ENCODE measurements around the gene FARP1. TPM values are rescaled to one million over a fixed set of nuclear protein-coding genes. Genes with fewer than 3 reads are reported as not detected.

FARP1 gene
- total and polyA plus RNA-seq, 2 of the 13 experiments (the other 11 are each of a cell fraction or from before 2014, with no cell fraction given) = 70.6 to 126 TPM

DNA sequence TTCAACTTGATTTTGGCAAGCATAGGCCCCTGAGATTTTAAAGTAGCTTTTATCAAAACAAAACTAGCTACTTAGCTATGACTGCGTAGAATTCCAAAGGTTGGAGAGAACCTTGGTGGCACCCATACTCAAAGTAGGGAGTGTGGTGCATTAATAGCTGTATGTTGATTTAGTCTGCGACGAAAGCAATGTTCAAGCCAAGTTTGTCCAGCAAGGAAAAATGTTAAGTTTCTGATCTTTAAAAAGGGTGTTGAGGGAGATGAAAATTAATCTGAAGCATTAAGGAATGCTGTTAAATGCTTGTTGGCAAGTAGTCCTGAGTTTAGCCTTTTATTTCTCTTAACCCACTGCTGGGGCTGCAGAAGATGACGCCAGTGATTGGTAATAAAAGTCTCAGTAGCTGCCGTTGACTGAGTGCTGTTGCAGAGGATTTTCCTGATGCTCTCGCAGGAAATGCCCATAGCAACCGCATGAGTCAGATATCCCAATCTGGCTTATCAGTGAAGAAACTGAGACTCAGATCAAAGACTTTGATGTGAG, 110.1 kb downstream of the FARP1 start:
- Histone ChIP-seq H3K9ac (ENCODE audit: insufficient read depth, low read depth, low read length) (no peak overlapping the region), H3K27me3 (ENCODE audit: control insufficient read depth in 1 of 2, insufficient read depth in 2 of 2, low read length in 2 of 2) (no peaks in the 10 kb centered on the region), H3K36me3 (replicated peaks in 1 of 2; ENCODE audit: control insufficient read depth in 1 of 2, insufficient read depth in 2 of 2, low read length in 2 of 2) (peaks cover 2 to 17% of the 10 kb centered on the region in 2 experiments; a peak in 4 of 5 replicates), H3K27ac (ENCODE audit: extremely low read length, insufficient read depth, low read length) (no peak overlapping the region), H2AFZ (ENCODE audit: low read length) (no peak overlapping the region), H4K20me1 (ENCODE audit: insufficient read depth, low read length) (peaks cover 16% of the 10 kb centered on the region; the same call in 1 of the 2 replicates), H3K4me3 (replicated peaks in 1 of 3; ENCODE audit: insufficient read depth in 1 of 3, low read depth in 2 of 3, low read length in 3 of 3) (no peak overlapping the region), H3K4me2 (ENCODE audit: low read depth, low read length) (no peak overlapping the region), H3K9me3 (ENCODE audit: low read length) (no peaks in the 10 kb centered on the region), H3K4me1 (ENCODE audit: insufficient read depth, low read length) (peaks cover 95% of the 10 kb centered on the region), H3K79me2 (ENCODE audit: insufficient read depth, low read length) (peaks cover 89% of the 10 kb centered on the region)
- peak; percentile 49 for DNase-seq (ENCODE audit: low spot score)
- no TSS peak for BruUV-seq (replicated peaks)
- intact Hi-C loops (cut with micrococcal nuclease; ENCODE audit: unreplicated experiment) = no loop called here
- in situ Hi-C loops (cut with HindIII; ENCODE audit: extremely low pct_ligation_motif_present, low pct_unique_long_range_greater_than_20kb) = no loop called here
- FAIRE-seq = no peak
- 82% methylated on average over 7 of the region's 7 CpGs for WGBS (ENCODE audit: low lambda C conversion rate)
- peak; percentile 86 for TF ChIP-seq FOSL2 (CRISPR knock-in tag; IDR thresholded peaks at IDR 0.05)
- TF ChIP-seq, protein P1, sequence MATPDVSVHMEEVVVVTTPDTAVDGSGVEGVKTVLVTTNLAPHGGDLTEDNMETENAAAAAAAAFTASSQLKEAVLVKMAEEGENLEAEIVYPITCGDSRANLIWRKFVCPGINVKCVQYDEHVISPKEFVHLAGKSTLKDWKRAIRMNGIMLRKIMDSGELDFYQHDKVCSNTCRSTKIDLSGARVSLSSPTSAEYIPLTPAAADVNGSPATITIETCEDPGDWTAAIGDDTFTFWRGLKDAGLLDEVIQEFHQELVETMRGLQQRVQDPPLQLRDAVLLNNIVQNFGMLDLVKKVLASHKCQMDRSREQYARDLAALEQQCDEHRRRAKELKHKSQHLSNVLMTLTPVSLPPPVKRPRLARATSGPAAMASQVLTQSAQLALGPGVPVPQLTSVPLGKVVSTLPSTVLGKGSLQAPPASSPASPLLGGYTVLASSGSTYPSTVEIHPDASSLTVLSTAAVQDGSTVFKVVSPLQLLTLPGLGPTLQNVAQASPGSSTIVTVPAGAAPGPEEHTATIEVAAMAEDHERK (CRISPR knock-in tag; IDR thresholded peaks at IDR 0.05; ENCODE audit: low read depth) = no peak
- TF ChIP-seq, protein P2, sequence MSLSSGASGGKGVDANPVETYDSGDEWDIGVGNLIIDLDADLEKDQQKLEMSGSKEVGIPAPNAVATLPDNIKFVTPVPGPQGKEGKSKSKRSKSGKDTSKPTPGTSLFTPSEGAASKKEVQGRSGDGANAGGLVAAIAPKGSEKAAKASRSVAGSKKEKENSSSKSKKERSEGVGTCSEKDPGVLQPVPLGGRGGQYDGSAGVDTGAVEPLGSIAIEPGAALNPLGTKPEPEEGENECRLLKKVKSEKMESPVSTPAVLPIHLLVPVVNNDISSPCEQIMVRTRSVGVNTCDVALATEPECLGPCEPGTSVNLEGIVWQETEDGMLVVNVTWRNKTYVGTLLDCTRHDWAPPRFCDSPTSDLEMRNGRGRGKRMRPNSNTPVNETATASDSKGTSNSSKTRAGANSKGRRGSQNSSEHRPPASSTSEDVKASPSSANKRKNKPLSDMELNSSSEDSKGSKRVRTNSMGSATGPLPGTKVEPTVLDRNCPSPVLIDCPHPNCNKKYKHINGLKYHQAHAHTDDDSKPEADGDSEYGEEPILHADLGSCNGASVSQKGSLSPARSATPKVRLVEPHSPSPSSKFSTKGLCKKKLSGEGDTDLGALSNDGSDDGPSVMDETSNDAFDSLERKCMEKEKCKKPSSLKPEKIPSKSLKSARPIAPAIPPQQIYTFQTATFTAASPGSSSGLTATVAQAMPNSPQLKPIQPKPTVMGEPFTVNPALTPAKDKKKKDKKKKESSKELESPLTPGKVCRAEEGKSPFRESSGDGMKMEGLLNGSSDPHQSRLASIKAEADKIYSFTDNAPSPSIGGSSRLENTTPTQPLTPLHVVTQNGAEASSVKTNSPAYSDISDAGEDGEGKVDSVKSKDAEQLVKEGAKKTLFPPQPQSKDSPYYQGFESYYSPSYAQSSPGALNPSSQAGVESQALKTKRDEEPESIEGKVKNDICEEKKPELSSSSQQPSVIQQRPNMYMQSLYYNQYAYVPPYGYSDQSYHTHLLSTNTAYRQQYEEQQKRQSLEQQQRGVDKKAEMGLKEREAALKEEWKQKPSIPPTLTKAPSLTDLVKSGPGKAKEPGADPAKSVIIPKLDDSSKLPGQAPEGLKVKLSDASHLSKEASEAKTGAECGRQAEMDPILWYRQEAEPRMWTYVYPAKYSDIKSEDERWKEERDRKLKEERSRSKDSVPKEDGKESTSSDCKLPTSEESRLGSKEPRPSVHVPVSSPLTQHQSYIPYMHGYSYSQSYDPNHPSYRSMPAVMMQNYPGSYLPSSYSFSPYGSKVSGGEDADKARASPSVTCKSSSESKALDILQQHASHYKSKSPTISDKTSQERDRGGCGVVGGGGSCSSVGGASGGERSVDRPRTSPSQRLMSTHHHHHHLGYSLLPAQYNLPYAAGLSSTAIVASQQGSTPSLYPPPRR (CRISPR knock-in tag; IDR thresholded peaks at IDR 0.05; ENCODE audit: borderline replicate concordance) = no peak
- TF ChIP-seq, protein P3, sequence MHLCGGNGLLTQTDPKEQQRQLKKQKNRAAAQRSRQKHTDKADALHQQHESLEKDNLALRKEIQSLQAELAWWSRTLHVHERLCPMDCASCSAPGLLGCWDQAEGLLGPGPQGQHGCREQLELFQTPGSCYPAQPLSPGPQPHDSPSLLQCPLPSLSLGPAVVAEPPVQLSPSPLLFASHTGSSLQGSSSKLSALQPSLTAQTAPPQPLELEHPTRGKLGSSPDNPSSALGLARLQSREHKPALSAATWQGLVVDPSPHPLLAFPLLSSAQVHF (CRISPR knock-in tag; IDR thresholded peaks at IDR 0.05) = no peak
- TF ChIP-seq, protein P4, sequence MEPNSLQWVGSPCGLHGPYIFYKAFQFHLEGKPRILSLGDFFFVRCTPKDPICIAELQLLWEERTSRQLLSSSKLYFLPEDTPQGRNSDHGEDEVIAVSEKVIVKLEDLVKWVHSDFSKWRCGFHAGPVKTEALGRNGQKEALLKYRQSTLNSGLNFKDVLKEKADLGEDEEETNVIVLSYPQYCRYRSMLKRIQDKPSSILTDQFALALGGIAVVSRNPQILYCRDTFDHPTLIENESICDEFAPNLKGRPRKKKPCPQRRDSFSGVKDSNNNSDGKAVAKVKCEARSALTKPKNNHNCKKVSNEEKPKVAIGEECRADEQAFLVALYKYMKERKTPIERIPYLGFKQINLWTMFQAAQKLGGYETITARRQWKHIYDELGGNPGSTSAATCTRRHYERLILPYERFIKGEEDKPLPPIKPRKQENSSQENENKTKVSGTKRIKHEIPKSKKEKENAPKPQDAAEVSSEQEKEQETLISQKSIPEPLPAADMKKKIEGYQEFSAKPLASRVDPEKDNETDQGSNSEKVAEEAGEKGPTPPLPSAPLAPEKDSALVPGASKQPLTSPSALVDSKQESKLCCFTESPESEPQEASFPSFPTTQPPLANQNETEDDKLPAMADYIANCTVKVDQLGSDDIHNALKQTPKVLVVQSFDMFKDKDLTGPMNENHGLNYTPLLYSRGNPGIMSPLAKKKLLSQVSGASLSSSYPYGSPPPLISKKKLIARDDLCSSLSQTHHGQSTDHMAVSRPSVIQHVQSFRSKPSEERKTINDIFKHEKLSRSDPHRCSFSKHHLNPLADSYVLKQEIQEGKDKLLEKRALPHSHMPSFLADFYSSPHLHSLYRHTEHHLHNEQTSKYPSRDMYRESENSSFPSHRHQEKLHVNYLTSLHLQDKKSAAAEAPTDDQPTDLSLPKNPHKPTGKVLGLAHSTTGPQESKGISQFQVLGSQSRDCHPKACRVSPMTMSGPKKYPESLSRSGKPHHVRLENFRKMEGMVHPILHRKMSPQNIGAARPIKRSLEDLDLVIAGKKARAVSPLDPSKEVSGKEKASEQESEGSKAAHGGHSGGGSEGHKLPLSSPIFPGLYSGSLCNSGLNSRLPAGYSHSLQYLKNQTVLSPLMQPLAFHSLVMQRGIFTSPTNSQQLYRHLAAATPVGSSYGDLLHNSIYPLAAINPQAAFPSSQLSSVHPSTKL (CRISPR knock-in tag; IDR thresholded peaks at IDR 0.05) = peak; percentile 18; the same call in 1 of the 2 replicates
- TF ChIP-seq ZNF878 (CRISPR knock-in tag; IDR thresholded peaks at IDR 0.05) = no peak
- ChIA-PET CTCF (ENCODE audit: low intra/inter-chr PET ratio, low total read pairs) (no interaction called here), POLR2A (no interaction called here)
- no peak; the same call in 2 of the 3 replicates for ATAC-seq

Data from HepG2 (cell line).